Measurements from ENCODE around the gene AIDA. TPM values are rescaled to one million over a fixed set of nuclear protein-coding genes. Genes with fewer than 3 reads are reported as not detected.
A peak's percentile ranks its signal among the peaks of the same experiment; 100 is the strongest.

The AIDA gene
- total and polyA plus RNA-seq, 12 donors, result 29.5 to 68.4 (median 43.6) TPM

DNA sequence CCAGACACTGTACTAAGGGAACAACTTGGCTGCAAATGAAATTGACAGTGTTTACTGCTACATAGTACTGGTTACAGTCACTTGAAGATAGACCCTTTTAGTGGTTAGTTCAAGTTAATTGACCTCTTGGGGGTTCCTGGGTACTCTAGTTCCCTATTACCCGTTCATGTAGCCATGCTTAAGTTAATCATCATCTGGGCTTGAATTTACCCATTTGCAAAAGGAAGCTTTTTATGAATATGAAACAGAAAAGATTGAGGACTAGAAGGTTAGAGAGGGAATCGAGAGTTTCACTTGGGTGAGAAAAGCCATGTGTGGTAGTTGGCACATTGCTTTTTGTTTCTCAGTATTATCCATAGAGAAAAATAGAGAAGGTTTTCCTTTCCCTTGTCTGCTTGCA lies 91.7 kb downstream of the AIDA start:
- no peak overlapping the region for H3K4me3 ChIP-seq
- H3K9me3 ChIP-seq, result no peaks in the 10 kb centered on the region
- no peak for TF ChIP-seq CTCF (IDR thresholded peaks at IDR 0.05)
- peaks cover 0 to 45% (median 14%) of the 10 kb centered on the region in 9 donors for H3K36me3 ChIP-seq
- H3K4me1 ChIP-seq, result peaks cover 0 to 25% (median 18%) of the 10 kb centered on the region in 9 donors
- no peak for DNase-seq
- WGBS, 2 donors, result 87% methylated on average over 2 of the region's 2 CpGs
- ATAC-seq, result no peak
- peaks cover 0 to under 1% (median 0%) of the 10 kb centered on the region in 7 donors for H3K27me3 ChIP-seq
- intact Hi-C loops (cut with DNase I), result no loop called here
- no peak overlapping the region for H3K27ac ChIP-seq

- Histone ChIP-seq H3K9me3 (no peaks in the 10 kb centered on the region), H3K4me3 (peak overlapping the region; percentile 84 to 99 (median 90)), H3K36me3 (peaks cover 0 to 30% (median 14%) of the 10 kb centered on the region in 9 donors), H3K4me1 (peaks cover 0 to 25% (median 18%) of the 10 kb centered on the region in 9 donors), H3K27ac (peak overlapping the region in 8 of 10 donors; percentile 73 to 88 (median 83)), H3K27me3 (peaks cover 0 to 5% (median 0%) of the 10 kb centered on the region in 7 donors)
- intact Hi-C loops (cut with DNase I), result no loop called here
- ATAC-seq, result peak in 5 of 8 donors; percentile 12 to 41 (median 34)
- no peak for TF ChIP-seq CTCF (IDR thresholded peaks at IDR 0.05)
- peak; percentile 8 to 16 for DNase-seq
- 16 to 17% methylated on average over 20 of the region's 20 CpGs for WGBS, 2 donors
Observed at GRCh38 chr1:222618880-222619596, 93.3 kb downstream of the AIDA start.

Other genes starting within 250 kb of the AIDA start
- gene HHIPL2, start 164.4 kb downstream of the AIDA start, total RNA-seq, result under 1 TPM in 1 of 10 donors, not detected in 9; 0.13 TPM
- under 1 TPM in 1 of 2 donors, not detected in 1; 0.03 TPM for gene HHIPL2, start 164.4 kb downstream of the AIDA start, polyA plus RNA-seq
- 1 to 10 TPM; 1.3 to 3.3 (median 1.8) TPM for gene TAF1A, start 122.6 kb downstream of the AIDA start, total RNA-seq
- 1 to 10 TPM; 1.1 to 1.2 TPM for gene TAF1A, start 122.6 kb downstream of the AIDA start, polyA plus RNA-seq
- 10 to 100 TPM; 44.0 to 72.5 (median 59.0) TPM for gene MIA3, start 94.4 kb downstream of the AIDA start, total RNA-seq
- gene MIA3, start 94.4 kb downstream of the AIDA start, polyA plus RNA-seq, result 10 to 100 TPM; 22.8 to 33.8 TPM
- 10 to 100 TPM; 26.5 to 40.5 (median 34.5) TPM for gene BROX, start 73 bp upstream of the AIDA start, total RNA-seq
- 10 to 100 TPM in 1 of 2 donors, 1 to 10 TPM in 1; 8.9 to 11.7 TPM for gene BROX, start 73 bp upstream of the AIDA start, polyA plus RNA-seq
- not detected for gene FAM177B, start 24.7 kb upstream of the AIDA start, total RNA-seq
- under 1 TPM in 1 of 2 donors, not detected in 1; 0.06 TPM for gene FAM177B, start 24.7 kb upstream of the AIDA start, polyA plus RNA-seq
- 1 to 10 TPM; 3.3 to 7.5 (median 5.7) TPM for gene DISP1, start 102.5 kb upstream of the AIDA start, total RNA-seq
- gene DISP1, start 102.5 kb upstream of the AIDA start, polyA plus RNA-seq, result 1 to 10 TPM; 3.5 to 3.8 TPM